ENCODE measurements around the gene CLMP.
A peak's percentile ranks its signal among the peaks of the same experiment; 100 is the strongest.
"Not testable (repeated sequence)": the region's sequence is repeated elsewhere in the genome, so short reads cannot be mapped to it uniquely, and the experiment has no call there.

Gene CLMP

DNA sequence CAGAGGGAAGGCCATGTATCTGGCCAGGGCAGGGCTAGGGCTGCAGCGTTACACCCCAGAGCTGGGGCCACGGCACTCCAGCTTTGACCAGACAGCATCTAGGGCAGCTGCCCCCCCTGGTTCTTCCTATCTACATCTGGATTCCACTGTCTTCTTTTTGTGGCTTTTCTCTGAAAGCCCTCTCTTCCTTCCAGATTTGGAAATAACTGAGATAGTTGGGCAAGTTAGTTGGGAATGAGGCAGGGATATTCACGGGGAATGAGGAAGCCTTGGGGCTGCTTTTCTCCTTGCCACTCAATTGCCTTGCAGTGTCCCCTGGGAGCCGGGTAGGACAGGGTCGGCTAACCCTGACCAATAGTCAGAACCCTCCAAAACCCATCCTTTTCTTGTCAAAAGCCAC lies 26.8 kb downstream of the CLMP start:
- no peak for DNase-seq (ENCODE audit: low spot score)

DNA sequence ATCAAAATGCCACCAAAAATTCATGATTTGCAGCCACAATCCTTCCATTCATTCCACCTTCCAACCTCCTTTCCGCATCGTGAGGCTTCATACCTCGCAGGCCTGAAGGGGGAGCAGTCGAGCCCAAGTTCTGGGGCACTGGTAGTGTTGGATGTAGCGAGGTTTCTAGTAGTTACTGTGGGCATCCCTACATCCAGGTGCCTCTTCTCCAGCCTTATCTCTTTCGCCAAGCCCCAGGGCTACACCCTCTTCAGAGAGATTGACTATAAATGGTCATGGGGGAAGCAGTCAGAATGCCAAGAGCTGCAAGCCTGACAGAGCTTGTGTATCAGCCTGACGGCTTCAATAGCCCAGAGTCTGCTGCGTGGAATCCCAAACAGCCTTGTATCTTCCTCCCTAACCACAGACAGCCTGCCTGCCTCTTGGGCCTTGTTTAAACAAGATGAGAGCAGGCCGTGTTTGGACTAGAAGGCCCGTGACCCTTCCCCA lies 28.9 kb downstream of the CLMP start:
- peak; percentile 63 for DNase-seq (ENCODE audit: low spot score)

DNA sequence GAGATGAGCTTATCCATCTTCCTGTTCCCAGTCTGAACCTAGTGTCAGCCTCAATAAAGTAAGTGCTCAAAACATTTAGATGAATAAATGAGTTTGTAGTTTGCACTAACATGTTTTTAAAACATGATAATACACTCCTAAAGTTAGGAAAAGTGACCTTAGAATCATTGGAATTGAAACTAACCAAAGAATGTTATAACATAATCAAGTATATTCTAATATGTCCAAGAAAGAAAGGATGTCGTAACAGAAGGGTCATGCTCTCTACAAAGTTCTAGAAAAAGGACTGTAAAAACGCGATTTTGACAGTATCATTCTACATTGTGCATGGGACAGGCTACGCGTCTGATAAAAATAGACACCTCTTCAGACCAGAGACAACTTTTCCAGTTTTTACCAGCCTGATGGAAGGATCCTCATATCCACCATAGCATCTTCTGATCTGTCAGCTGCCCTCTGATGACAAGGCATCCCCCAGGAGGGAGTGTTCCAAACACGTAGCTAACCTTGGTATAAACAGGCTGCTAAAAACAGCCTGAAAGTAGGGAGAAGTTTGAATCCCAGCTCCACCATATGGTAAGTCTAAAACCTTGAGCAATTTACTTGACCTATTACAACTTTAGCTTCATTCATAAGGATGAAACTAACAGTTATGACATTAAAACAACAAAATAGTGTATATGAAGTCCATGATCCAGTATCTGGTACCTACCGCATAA lies 30.2 kb downstream of the CLMP start:
- DNase-seq (ENCODE audit: low spot score) = no peak

DNA sequence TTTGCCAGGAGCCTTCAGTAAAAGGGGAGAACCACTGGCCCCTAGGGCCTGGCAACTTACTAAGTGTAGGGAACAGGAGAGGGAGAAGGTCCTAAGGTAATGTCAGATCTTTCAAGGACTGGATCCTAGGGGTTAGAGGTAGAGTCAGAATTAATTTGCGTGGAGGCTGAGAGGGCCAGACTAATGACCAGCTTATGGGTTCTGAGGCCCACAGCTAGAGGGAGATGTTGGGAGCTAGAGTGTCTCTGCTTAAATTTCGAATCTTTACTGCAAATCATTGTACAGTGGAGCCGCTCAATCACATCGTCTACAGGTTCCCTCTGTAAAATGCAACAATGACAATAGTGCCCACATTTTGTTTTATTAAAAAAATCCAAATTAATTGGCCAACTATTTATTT lies 31.4 kb downstream of the CLMP start:
- DNase-seq (ENCODE audit: low spot score) = no peak

DNA sequence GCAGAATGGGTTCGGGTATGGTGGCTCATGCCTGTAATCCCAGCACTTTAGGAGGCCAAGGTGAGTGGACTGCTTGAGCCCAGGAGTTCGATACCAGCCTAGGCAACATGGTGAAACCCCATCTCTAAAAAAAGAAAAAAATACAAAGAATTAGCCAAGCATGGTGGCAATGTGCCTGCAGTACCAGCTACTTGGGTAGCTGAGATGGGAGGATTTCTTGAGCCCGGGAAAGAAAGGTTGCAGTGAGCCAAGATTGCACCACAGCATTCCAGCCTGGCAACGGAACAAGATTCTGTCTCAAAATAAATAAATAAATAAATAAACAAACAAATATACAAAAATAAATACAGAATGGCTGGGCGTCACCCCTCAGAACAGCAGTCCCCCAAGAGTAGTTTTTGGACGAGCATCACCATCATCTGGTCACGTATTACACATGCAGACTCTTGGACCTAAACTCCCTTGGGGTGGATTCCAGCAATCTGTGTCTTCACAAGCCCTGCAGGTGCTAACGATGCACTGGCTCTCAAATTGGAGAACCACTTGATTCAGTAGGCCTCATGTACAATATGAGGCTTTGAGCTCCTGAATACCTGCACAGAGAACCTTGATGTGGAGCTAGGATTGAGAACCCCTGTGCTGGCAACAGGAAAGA lies 33.5 kb downstream of the CLMP start:
- no peak for DNase-seq (ENCODE audit: low spot score)

DNA sequence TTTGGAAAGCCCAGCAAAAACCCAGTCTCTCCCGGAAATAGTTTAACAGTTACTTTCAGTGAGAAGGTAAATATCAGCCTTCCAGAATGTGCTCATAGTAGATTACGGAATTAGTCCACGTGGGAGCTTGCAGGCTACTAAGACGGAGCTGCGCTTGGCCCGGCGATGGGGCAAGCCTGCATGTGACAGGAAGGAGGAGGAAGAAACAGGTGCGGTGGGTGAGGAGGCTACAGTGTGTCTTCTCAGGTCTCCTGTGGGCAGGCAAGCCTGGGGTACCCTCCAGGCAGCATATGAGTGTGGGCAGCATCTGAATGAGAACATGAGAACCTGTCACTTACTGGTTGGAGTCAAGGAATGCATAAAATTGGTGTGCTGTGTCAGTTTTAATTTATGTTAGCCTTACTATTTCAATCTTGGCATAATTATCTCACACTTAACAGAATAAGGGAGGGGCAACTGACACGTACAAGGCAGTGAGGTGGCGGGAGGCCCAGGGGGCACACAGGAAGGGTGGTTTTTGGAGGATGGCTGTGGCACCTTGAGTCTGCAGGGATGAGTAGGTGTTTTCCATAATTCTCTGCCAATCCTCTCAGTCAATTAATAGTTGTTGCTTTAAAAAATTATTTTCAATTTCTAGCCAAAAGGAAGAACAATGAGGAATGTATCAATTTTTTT lies 35.7 kb downstream of the CLMP start:
- no peak for DNase-seq (ENCODE audit: low spot score)

DNA sequence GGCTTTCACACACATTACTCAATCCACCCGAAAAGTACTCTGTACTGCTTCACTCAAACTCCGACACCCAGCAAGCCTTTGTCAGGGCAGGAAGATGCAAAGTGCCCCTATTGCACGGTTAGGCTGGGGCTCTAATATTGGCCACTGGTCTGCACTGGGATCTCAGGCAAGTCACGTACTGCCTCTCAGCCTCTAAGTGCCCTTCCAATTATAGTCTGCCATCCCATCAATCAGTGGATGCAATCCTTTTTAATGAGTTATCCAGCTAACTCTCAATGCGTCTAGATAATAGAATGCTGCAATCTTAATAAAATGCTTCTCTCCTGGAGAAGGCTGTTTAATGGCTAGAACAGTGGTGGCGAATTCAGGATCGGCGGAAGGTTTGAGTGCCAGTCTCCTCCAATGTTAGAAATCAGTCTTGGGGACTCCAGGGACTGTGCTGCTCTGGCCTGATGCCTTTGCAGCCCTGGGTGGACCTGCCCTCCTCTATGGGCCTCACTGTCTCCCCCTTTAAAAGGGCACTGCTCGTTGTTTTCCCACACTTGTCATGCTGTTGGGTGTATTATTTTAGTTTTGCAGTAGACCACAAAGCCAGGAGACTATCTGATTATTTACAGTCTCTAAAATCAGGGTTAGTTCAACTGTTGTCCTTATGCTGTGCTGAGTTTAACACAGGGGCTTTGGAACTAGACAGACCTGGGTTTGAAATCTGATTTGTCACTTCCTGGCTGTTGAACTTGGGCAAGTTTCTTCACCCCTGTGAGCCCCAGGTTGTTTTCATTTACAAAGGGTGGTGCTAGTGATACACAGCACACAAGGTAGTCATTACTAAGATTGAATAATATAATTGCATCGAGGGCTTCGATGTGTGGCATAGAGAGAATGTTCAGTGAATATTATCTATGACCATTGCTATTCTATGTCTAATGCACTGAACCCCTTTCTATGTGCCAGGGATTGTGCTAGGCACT lies 36.7 kb downstream of the CLMP start:
- DNase-seq (ENCODE audit: low spot score) = no peak

DNA sequence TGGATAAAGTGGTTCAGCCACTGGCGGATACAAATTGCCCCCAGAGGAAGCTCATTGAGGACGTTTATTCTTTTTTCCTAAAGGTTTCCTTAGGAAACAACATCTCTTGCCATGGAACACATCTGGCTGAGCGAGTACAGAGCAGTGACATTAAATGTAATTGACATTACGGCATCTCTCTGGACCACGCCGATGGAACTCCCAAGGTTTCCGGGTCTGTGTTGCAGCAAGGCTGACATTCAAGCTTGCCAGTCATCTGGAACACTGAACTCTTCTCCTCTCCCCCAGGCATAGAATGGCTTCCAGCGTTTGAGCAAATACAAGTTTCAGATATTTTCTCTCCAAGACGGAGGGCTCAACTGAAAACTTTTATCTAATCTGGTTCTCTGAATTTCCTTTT lies 42.1 kb downstream of the CLMP start:
- DNase-seq (ENCODE audit: low spot score) = no peak

DNA sequence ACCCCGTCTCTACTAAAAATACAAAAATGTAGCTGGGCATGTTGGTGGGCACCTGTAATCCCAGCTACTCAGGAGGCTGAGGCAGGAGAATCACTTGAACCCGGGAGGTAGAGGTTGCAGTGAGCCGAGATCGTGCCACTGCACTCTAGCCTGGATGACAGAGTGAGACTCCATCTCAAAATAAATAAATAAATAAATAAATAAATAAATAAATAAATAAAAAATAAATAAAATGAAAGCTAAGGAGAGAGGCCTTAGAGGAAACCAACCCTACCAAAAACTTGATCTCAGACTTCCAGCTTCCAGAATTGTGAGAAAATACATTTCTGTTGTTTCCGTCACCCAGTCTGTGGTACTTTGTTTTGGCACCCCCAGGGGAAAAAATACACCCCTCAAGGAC lies 42.7 kb downstream of the CLMP start:
- DNase-seq (ENCODE audit: low spot score) = not testable (repeated sequence)

DNA sequence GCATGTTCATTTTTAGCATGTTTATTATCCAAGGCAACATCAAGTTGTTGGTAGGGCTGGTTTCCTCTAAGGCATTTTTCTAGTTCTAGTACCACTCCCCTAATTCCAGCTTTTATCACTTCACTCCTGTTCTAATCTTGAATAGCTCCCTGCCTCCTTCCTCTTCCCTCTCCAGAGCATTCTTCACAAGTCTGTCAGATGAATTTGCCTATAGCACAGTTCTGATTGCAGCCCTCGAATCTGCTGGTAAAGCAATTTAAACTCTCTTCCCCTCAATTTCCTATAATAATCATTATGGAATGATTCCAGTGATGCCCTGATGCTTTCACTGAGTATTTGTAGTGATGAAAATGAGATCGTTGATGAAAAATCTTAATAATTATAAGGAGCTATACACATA lies 43.3 kb downstream of the CLMP start:
- DNase-seq (ENCODE audit: low spot score) = no peak

DNA sequence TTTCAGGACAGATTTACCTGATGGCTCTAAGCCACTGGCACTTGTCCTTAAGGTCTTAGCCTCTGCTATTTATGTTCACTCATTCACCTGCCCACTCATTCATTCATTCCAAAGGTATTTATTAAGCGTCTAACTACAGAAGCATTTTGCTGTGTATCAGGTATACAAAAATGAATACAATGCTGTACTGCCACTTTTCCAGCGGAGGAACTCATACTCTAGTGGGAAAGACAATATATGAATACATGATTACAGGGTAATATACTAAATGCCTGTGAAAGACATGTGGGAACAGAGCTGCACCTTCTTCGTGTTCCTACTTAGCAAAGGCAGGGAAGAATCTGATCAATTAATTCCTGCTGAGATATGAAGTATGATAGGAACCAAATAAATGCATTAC lies 43.7 kb downstream of the CLMP start:
- no peak for DNase-seq (ENCODE audit: low spot score)

DNA sequence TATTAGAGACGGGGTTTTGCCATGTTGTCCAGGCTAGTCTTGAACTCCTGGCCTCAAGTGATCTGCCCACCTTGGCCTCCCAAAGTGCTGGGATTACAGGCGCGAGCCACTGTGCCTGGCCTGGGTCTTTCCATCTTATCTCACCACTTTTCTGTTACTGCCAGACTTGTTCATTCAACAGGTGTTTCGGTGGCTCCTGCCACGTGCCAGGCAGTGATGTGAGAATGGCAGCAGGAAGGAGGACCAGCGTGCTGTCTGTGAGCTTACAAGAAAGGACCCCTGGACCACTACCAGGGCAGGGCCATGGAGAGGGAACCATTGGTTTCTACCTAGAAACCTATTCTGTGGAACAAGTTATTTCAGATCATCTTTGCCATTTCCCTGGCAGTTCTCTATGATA lies 44.2 kb downstream of the CLMP start:
- no peak for DNase-seq (ENCODE audit: low spot score)

DNA sequence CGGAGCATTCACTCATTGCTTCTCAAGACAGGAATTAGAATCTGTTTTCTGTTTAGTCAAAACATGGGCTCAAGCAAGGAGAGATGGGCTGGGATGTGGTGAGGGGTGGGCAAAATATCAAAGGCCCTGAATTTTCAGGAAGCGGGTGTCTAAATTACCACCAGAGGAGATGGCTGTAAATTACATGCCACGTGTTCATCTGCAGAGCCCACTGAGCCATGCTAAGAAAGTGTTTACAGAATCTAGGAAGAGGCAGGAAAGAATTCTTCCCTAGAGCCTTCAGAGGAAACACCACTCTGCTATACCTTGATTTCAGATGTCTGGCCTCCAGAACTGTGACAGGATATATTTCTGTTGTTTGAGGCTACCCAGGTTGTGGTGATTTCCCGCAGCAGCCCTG lies 46.1 kb downstream of the CLMP start:
- DNase-seq (ENCODE audit: low spot score) = no peak

DNA sequence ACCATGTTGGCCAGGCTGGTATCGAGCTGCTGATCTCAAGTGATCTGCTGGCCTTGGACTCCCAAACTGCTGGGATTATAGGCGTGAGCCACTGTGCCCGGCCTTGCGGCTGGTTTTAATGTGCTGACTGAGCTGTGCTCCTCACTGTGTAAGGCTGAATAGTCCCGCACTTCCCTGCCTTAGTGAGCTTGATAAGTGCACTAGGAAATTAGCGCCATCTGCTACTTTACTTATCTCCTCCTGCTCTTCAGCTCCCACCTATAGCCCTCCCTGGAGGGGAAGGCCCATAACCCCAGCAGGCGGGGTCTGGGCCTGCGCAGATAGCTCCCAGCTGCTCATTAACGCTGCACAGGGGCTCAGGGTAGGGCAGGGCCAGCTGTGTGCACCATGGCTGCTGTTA lies 49.4 kb downstream of the CLMP start:
- DNase-seq (ENCODE audit: low spot score) = no peak

DNA sequence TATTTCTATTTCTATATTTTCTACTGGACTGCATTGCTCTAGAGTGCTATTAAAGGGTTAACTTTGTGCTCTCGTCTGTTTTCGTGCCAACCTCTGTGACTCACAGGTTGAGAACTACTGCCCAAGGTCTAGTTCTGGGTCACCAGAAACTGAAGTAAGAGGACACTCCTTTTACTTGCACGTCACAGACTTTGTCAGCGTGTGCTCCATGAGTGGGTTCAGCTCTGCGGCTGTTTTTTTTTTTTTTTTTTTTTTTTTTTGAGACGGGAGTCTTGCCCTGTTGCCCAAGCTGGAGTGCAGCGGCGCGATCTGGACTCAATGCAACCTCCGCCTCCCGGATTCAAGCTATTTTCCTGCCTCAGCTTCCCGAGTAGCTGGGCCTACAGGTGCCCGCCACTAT lies 49.8 kb downstream of the CLMP start:
- DNase-seq (ENCODE audit: low spot score) = peak; percentile 53

DNA sequence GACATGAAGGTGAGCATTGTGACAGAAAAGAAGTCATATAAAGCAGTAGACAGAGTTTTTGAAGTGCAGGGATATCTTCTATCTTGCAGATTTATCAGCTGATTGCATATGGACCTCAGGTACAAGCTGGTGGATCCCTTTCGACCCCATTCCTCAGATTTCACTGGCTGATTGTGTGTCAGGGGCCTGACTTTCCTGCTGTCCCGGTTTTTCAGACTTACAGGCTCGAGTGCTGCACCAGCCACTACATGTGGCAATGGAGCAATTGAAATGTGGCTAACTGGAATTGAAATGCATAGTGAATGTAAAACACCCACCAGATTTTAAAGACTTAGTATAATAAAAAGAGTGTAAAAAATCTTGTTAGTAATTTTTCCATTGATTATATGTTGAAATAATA lies 50.3 kb downstream of the CLMP start:
- no peak for DNase-seq (ENCODE audit: low spot score)

DNA sequence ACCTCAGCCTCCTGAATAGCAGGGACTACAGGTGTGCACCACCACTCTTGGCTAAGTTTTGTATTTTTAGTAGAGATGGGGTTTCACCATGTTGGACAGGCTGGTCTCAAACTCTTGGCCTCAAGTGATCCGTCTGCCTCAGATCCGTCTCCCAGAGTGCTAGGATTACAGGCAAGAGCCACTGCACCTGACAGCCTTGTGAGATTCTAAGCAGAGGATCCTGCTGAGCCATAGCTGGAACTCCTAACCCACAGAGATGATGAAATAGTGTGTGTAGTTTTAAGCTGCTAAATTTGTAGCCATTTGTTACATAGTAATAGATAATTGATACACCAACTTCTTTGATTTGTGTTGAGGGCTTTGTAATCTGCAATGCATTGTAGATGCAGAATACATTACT lies 51.1 kb downstream of the CLMP start:
- DNase-seq (ENCODE audit: low spot score) = no peak

DNA sequence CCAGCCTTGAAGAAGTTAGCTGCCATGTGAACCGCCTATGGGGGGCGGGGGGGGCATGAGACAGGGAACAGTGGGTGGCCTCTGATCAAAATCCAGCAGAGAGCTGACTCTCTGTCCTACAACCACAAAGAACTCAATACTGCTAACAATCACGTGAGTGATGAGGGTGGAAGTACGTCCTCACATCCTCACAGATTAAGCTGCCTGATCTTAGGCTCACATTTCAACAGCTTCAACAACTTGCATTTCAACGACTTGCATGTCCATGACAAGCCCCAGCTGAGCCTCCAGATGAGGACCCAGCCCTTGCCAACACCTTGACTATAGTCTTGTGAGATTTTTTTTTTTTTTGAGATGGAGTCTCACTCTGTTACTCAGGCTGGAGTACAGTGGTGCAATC lies 51.6 kb downstream of the CLMP start:
- no peak for DNase-seq (ENCODE audit: low spot score)

DNA sequence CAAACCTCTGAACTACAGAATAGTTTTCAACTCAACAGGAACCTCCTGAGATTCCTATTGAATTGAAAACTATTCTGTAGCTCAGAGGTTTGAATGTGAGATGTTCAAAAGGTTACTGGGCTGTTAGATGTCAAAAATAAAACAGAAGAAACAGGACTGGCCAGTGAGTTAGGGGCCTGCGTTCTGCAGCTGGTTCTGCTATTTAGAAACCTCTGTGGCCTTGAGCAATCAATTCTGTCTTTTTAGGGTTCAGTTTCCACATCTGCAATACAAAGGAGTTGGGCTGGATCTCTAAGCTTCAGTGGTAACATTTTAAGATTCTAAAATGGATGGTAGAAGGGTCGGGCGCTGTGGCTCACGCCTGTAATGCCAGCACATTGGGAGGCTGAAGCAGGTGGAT lies 55.8 kb downstream of the CLMP start:
- DNase-seq (ENCODE audit: low spot score) = no peak

DNA sequence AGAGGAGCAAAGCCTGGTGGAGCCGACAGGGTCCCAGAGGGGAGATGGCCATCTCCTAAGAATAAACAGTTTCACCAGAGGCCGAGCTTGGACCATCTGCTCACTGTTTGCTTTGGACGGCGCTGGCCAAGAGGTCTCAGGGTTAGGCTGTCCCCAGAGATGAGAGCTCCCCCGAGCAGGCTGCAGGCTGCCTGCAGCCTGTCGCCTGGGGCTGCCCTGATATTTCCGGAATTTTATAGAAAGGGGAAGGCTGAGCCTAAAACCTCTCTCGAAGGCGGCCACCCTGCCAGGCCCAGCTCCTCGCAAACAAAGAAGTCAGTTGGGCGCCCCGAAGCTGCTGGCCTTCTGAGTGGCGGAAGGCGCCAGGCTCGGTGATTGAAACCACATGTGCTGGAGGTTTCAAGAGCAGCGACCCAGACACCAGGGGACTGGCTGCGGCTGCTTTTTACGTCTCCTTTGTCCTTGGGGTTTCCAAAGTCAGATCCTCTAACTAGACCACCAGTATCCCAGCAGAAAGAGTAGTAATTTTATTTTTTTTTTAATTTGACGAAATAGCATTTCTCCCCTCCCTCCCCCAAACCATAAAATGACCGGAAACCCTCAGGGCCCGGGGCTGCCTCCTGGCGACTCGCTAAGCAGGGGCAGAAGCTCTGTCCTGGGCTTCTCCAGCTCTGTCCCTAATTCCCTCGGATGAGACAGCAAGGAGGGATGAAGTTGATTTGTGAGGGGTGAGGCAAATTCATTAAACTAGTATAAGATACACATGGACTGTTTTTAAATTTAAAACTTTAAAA lies 57.4 kb downstream of the CLMP start:
- peak; percentile 41 for DNase-seq (ENCODE audit: low spot score)

DNA sequence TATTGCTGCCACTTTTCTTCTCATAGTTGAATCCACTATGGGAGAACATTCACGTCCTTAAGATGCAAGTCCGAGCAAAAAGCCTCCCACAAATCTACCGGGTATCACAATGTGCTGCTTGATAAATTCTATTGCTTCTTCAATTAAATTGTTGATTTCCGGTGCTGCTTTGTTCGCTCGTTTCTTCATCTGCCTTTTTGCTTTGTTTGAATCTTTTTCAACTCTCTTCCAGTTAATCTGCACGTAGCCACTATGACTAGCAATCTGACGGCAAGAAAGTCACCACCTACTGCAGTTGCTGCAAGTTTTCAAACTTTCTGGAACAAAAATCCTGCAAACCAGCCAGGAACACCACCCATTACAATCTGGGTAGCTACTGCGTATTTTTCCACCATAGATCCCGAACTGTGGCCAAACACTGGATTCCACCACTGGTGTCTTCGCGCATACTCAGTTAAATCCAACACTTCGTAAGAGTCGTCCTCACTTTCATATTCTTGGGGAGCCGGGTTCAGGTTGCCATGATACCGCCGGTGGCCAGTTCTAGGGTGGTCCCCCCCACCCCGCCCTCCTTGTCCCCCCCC lies 59.1 kb downstream of the CLMP start:
- no peak for DNase-seq (ENCODE audit: low spot score)

Data from iPS-NIHi11 (cell line).